ENCODE measurements around the gene DDIT4.
"Not testable (repeated sequence)": the region's sequence is repeated elsewhere in the genome, so short reads cannot be mapped to it uniquely, and the experiment has no call there.

The DDIT4 gene, protein sequence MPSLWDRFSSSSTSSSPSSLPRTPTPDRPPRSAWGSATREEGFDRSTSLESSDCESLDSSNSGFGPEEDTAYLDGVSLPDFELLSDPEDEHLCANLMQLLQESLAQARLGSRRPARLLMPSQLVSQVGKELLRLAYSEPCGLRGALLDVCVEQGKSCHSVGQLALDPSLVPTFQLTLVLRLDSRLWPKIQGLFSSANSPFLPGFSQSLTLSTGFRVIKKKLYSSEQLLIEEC

GRCh38 chr10:72273410-72274212 lies at the start of gene DDIT4:
Gene DDIT4, plus strand, starts transcription at chr10:72273924. Its CDS starts 293 bp downstream, at chr10:72274217.
- DNase-seq = peak; percentile 100

- not testable (repeated sequence) for DNase-seq
Observed at GRCh38 chr10:72224191-72224590, 49.5 kb upstream of the DDIT4 start.

GRCh38 chr10:72226418-72227027 lies 47.2 kb upstream of the DDIT4 start:
- DNase-seq = no peak

GRCh38 chr10:72227826-72228225 lies 45.9 kb upstream of the DDIT4 start:
- no peak for DNase-seq

GRCh38 chr10:72228318-72228751 lies 45.4 kb upstream of the DDIT4 start:
- no peak for DNase-seq

DNA sequence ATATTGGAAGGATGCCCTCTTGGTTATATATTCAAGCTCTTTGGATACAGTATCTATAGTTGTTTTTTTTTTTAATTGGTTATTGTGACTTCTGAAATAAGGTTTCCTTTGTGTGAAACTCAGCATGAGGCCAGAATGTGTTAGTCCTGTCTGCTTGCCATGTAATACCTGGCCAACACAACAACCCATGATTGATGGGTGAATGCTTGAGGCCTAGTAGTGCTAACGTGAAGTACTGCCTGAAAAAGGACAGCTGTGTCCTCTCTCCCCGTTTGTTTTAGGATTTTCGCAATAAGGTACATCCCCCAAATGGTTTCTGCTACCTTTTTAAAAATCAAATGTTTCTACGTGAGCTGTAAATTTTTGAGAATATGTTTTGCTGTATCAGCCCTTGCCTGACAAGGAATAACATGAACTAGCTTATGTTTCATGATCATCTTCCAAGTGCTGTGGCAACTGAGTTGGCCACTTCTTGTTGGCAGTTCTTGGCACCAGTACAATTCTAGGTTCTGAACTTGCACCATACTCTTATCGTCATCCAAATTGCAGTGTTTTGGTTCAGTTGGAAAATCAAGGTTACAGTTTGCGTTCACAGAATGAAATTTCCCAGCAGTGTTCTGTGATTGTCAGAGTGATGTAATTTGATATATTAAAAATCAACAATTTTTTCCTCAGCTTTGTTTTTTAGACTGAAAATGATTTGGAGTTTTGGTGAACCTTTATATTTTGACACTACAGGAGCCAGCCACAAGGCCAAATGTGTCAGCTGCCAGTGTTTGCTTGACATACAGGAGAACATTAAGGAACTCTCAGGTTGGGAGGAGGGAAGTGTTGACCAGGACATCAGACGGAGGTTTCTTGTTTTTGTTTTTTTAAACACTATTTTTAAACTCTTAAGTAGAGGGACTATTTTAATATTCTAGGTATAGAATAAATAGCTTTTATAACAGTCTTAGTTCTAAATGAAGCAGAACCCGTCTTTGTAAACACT lies 44.2 kb upstream of the DDIT4 start:
- no peak for DNase-seq

- DNase-seq = no peak
Observed at GRCh38 chr10:72233621-72234020, 40.1 kb upstream of the DDIT4 start.

DNA sequence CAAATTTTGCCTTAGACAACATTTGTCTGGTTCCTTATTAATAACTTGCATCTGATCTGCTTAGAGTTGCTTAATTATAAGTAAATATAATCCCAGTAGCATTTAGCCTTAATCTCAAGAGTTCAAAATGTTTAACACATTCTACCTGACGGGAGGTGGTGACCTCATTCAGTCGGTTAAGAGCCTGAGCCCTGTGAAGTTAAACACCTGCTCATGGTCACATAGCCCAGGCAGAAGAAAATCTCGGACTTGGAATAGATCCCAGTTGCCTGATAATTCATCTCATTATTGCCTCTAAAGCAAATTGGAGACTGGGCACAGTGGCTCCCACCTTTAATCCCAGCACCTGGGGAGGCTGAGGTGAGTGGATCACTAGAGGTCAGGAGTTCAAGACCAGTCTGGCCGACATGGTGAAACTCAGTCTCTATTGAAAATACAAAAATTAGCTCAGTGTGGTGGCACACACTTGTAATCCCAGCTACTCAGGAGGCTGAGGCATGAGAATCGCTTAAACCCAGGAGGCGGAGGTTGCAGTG lies 39.1 kb upstream of the DDIT4 start:
- no peak for DNase-seq

- no peak for DNase-seq
Observed at GRCh38 chr10:72235544-72236279, 38.0 kb upstream of the DDIT4 start.

DNA sequence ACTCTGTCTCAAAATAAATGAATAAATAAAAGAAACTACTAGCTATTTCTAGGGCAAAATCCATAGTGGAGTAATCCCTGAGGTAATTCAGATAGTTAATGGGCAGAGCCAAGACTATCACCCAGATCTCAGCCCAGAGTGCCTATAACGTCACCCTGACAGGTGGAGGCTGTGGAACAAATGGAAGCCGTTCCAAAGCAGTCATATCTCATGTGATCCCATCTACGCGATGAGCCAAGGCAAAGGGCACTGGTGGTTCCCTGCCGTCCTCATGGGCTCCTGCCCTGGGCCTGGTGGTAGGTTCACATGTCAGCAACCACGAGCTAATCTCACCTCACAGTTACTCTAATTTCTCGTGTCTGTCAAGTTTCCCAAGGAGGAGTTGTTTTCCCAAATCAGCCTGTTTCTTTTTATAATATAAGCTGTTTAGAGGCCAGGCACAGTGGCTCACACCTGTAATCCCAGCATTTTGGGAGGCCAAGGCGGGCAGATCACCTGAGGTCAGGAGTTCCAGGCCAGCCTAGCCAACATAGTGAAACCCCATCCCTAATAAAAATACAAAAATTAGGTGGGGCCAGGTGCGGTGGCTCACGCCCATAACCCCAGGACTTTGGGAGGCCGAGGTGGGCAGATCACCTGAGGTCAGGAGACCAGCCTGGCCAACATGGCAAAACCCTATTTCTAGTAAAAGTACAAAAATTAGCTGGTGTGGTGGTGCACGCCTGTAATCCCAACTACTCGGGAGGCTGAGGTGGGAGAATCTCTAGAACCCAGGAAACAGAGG lies 35.1 kb upstream of the DDIT4 start:
- DNase-seq = no peak

DNA sequence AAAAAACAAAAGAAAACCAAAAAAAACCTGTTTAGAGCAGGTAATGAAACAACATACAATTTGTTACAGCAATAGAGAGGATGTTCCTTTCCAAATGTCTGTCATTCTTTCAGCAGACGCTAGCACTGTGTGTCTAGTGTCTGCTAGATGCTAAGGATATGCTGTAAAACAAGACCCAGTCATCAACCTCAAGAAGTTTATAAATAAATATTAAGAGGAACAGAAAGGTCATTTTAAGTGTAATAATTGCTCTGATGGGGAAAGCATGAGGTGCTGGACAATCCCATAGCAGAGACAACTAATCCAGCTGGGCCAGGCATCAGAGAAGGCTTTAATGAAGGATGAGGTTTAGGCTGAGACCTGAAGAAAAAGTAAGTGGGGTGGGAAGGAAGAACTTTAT lies 34.3 kb upstream of the DDIT4 start:
- no peak for DNase-seq

- DNase-seq = no peak
Observed at GRCh38 chr10:72240371-72240770, 33.4 kb upstream of the DDIT4 start.

DNA sequence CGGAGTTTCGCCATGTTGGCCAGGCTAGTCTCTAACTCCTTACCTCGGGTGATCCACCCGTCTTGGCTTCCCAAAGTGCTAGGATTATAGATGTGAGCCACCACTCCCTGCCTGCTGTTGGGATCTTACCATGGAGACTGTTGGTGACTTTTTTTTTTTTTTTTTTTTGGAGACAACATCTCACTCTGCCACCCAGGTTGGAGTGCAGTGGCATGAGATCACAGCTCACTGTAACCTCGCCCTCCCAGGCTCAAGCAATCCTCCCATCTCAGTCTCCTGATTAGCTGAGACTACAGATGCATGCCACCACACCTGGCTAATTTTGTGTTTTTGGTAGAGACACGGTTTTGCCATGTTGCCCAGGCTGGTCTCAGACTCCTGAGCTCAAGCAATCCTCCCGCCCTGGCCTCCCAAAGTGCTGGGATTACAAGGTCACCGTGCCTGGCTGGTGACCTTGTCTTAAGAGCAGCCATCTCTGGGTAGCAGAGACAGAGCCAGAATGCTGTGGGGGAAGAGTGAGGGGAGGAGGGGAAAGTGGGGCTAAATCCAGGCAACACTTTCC lies 32.0 kb upstream of the DDIT4 start:
- DNase-seq = no peak

DNA sequence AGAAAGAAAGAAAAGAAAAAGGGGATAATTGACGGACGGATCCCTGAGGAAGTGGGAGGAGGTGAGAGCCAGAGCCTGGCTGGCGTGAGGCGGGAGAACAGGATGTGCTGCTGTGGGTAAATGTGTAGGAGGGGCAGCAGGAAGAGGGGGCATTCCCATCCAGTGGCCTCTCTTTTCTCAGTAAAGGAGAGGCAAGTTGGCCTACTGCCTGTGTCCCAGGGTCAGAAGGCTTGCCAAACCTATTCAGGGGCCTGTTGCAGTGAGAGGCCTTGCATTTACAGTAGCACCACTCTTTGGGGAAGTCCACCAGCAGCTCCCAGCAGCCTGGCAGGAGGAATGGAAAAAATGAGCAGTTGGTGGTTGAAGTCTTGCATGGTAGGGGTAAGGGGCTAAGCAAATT lies 31.0 kb upstream of the DDIT4 start:
- DNase-seq = no peak

DNA sequence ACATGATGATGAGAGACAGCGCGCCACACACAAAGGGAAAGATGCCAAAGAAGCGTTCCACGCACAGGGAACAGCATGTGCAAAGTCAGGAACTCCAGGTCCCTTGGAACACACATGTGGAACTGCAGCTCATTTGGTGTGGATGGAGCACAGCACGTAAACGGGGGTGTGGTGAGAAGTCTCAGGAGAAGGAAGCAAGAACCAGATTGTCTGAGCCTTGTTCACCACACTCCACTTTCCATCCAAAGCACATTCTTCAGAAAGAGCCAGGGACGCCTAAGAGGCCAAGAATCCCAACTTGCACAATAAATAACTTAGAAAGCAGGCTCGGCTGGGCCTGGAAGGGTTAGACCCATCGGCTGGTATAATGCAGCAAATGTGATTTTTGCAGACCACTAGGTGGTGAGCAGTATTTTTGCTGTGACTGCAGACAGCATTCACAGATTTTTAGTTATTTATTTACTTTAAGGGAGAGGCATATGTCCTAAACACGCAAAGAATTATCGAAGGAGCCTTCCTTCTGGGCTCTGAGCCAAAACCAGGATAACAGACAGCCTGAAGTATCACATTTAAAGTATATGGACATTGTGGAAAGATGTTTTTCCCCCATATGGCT lies 29.8 kb upstream of the DDIT4 start:
- DNase-seq = peak; percentile 93

GRCh38 chr10:72244573-72245038 lies 29.1 kb upstream of the DDIT4 start:
- no peak for DNase-seq

DNA sequence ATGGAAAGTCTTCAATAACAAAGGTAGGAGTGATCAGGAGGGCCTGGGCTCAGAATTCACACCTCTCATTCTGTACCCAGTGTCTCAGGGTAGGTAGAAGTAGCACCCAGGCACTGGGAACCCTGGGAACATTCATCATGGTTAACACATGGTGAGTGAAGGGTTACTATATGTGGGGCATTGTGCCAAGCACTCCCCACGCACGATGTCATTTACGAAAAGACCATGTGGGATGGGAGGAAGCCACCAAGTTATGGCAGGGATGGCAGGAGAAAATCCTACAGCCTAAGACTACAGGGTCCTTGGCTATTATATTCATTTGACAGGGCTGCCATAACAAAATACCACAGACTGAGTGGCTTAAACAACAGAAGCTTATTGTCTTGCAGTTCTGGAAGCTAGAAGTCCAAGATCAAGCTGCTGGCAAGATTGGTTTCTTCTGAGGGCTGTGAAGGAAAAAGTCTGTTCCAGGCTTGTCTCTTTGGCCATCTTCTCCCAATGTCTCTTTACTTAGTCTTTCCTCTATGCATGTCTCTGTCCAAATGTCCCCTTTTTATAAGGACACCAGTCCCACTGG lies 27.7 kb upstream of the DDIT4 start:
- no peak for DNase-seq

- peak; percentile 77 for DNase-seq
Observed at GRCh38 chr10:72248468-72249151, 25.1 kb upstream of the DDIT4 start.
